Activated CD4-positive, CD25-positive, alpha-beta regulatory T cell treated with anti-CD3 and anti-CD28 coated beads, Interleukin-2, amount 50 U/mL, for 16 hours (primary cell): ENCODE measurements around the gene ANO10.
"Not testable (repeated sequence)": the region's sequence is repeated elsewhere in the genome, so short reads cannot be mapped to it uniquely, and the experiment has no call there.

Source experiments
- DNase-seq: peaks from one replicate; pipeline ENCODE4 v3.0.0-alpha.2; 2020; ENCODE audit warnings: low read depth, low spot score

ANO10 gene

GRCh38 chr3:43621656-43622432 is at the start of gene ANO10:
TSS of gene ANO10 (minus strand) at chr3:43622011. CDS start at chr3:43605852, 16,159 bp downstream.
- peak; percentile 90 for DNase-seq

GRCh38 chr3:43670635-43671522 is 49.1 kb upstream of the ANO10 start:
- no peak for DNase-seq

GRCh38 chr3:43665011-43665410 is 43.2 kb upstream of the ANO10 start:
- DNase-seq = not testable (repeated sequence)

GRCh38 chr3:43661376-43661775 is 39.6 kb upstream of the ANO10 start:
- DNase-seq = not testable (repeated sequence)

- no peak for DNase-seq
Measured at GRCh38 chr3:43659250-43659880, 37.6 kb upstream of the ANO10 start.

GRCh38 chr3:43656390-43656789 is 34.6 kb upstream of the ANO10 start:
- DNase-seq = not testable (repeated sequence)

- no peak for DNase-seq
Measured at GRCh38 chr3:43650345-43650744, 28.5 kb upstream of the ANO10 start.

GRCh38 chr3:43649365-43649968 is 27.7 kb upstream of the ANO10 start:
- DNase-seq = no peak

- DNase-seq = no peak
Measured at GRCh38 chr3:43648957-43649356, 27.1 kb upstream of the ANO10 start.

- no peak for DNase-seq
Measured at GRCh38 chr3:43647331-43648166, 25.7 kb upstream of the ANO10 start.

- no peak for DNase-seq
Measured at GRCh38 chr3:43644443-43644842, 22.6 kb upstream of the ANO10 start.

- DNase-seq = no peak
Measured at GRCh38 chr3:43641306-43642114, 19.7 kb upstream of the ANO10 start.

- no peak for DNase-seq
Measured at GRCh38 chr3:43640681-43641080, 18.9 kb upstream of the ANO10 start.

GRCh38 chr3:43638594-43639447 is 17.0 kb upstream of the ANO10 start:
- DNase-seq = no peak

- no peak for DNase-seq
Measured at GRCh38 chr3:43637702-43638101, 15.9 kb upstream of the ANO10 start.

GRCh38 chr3:43632986-43633385 is 11.2 kb upstream of the ANO10 start:
- no peak for DNase-seq

- DNase-seq = no peak
Measured at GRCh38 chr3:43632269-43632733, 10.5 kb upstream of the ANO10 start.

GRCh38 chr3:43629741-43630140 is 7.9 kb upstream of the ANO10 start:
- DNase-seq = no peak

- no peak for DNase-seq
Measured at GRCh38 chr3:43629257-43629656, 7.4 kb upstream of the ANO10 start.
